IMR-90 (cell line): Measurements from ENCODE around the gene EHD4. TPM values are rescaled to one million over a fixed set of nuclear protein-coding genes. Genes with fewer than 3 reads are reported as not detected.

Source experiments
- ATAC-seq: fragments of 200-7000 bp; cut with Tn5 transposase; 2 replicates; pipeline ENCODE4 v1.9.1; 2020; ENCODE audit warnings: low read depth, mild to moderate bottlenecking, moderate library complexity
- BruUV-seq: library from RNA; stranded (reverse); fragments of 400-500 nt; replicated peaks from 2 replicates; lab custom pipeline; 2021; lab: Mats Ljungman, UMichigan
- CTCF ChIA-PET: fragments of 300-600 bp; formaldehyde crosslinking; extraction: SDS; loops from one replicate; lab custom pipeline; 2021; ENCODE audit warnings: antibody characterized with exemption; lab: Yijun Ruan, JAX
- POLR2A ChIA-PET: fragments of 300-600 bp; sonication (Branson Sonifier 250); formaldehyde crosslinking; loops from one replicate; lab custom pipeline; 2022; ENCODE audit warnings: antibody characterized with exemption; ENCODE audit not compliant: unreplicated experiment; lab: Charles Lee
- DNase-seq: peaks from one replicate; pipeline ENCODE4 v3.0.0; 2013
- H2AFZ ChIP-seq: replicated peaks from 2 replicates; pipeline ENCODE3; 2013; ENCODE audit warnings: low read length, mild to moderate bottlenecking; ENCODE audit not compliant: poor library complexity
- H2AK5ac ChIP-seq: 2 replicates; pipeline ENCODE4 v1.6.1; 2013; ENCODE audit warnings: low read depth, low read length, inconsistent platforms
- H2AK9ac ChIP-seq: replicated peaks from 2 replicates; pipeline ENCODE3; 2013; ENCODE audit warnings: mild to moderate bottlenecking, low read depth, low read length, moderate library complexity; ENCODE audit not compliant: poor library complexity
- H2BK120ac ChIP-seq: 2 replicates; pipeline ENCODE4 v1.6.1; 2013; ENCODE audit warnings: low read depth, low read length, inconsistent platforms
- H2BK15ac ChIP-seq: 3 replicates; pipeline ENCODE4 v1.6.1; 2013; ENCODE audit warnings: low read depth, low read length, inconsistent platforms
- H2BK20ac ChIP-seq: 2 replicates; pipeline ENCODE4 v1.6.1; 2013; ENCODE audit warnings: low read depth, mild to moderate bottlenecking, inconsistent platforms, low read length, moderate library complexity
- H2BK5ac ChIP-seq: 2 replicates; pipeline ENCODE4 v1.6.1; 2013; ENCODE audit warnings: mild to moderate bottlenecking, low read depth, low read length, inconsistent platforms; ENCODE audit not compliant: poor library complexity, severe bottlenecking
- H3K14ac ChIP-seq: replicated peaks from 2 replicates; pipeline ENCODE4 v1.6.1; 2013; ENCODE audit warnings: low read depth, low read length, inconsistent platforms
- H3K18ac ChIP-seq: 2 replicates; pipeline ENCODE4 v1.6.1; 2013; ENCODE audit warnings: low read depth, low read length, control low read depth
- H3K23ac ChIP-seq: 2 replicates; pipeline ENCODE4 v1.6.1; 2013; ENCODE audit warnings: low read depth, low read length, inconsistent platforms
- H3K27ac ChIP-seq: 2 replicates; pipeline ENCODE4 v1.5.1; 2013; ENCODE audit warnings: mild to moderate bottlenecking, control low read depth, low read length; ENCODE audit not compliant: insufficient read depth
- H3K27me3 ChIP-seq: 2 replicates; pipeline ENCODE4 v1.6.1; 2013; ENCODE audit warnings: low read length; ENCODE audit not compliant: control insufficient read depth, insufficient read depth
- H3K36me3 ChIP-seq: 2 replicates; pipeline ENCODE4 v1.6.1; 2013; ENCODE audit warnings: low read length, mixed read lengths; ENCODE audit not compliant: control insufficient read depth, insufficient read depth
- H3K4ac ChIP-seq: 2 replicates; pipeline ENCODE4 v1.6.1; 2013; ENCODE audit warnings: low read depth, low read length, inconsistent platforms
- H3K4me1 ChIP-seq: 2 replicates; pipeline ENCODE4 v1.6.1; 2013; ENCODE audit warnings: low read length, mixed read lengths; ENCODE audit not compliant: control insufficient read depth, insufficient read depth
- H3K4me2 ChIP-seq: 2 replicates; pipeline ENCODE4 v1.6.1; 2013; ENCODE audit warnings: low read depth, mild to moderate bottlenecking, control low read depth, low read length, moderate library complexity
- H3K4me3 ChIP-seq: 2 replicates; pipeline ENCODE4 v1.5.1; 2013; ENCODE audit warnings: low read depth, mild to moderate bottlenecking, control low read depth, low read length, moderate library complexity; ENCODE audit not compliant: insufficient read depth
- H3K56ac ChIP-seq: 2 replicates; pipeline ENCODE4 v1.6.1; 2013; ENCODE audit warnings: low read length, inconsistent platforms; ENCODE audit not compliant: insufficient read depth; ENCODE audit errors: extremely low read depth
- H3K79me1 ChIP-seq, 2 experiments: 2 replicates each; pipeline ENCODE4 v1.6.1; 2013; ENCODE audit warnings: low read length in 2 of 2, inconsistent platforms in 1 of 2, low read depth in 1 of 2
- H3K9ac ChIP-seq: 2 replicates; pipeline ENCODE4 v1.6.1; 2013; ENCODE audit warnings: low read depth, low read length, control low read depth
- H3K9me1 ChIP-seq: 2 replicates; pipeline ENCODE4 v1.6.1; 2013; ENCODE audit warnings: low read length, inconsistent platforms; ENCODE audit not compliant: insufficient read depth
- H3K9me3 ChIP-seq: 2 replicates; pipeline ENCODE4 v1.6.1; 2013; ENCODE audit warnings: low read length; ENCODE audit not compliant: control insufficient read depth, insufficient read depth
- H4K20me1 ChIP-seq: 2 replicates; pipeline ENCODE4 v1.6.1; 2013; ENCODE audit warnings: low read length, inconsistent platforms; ENCODE audit not compliant: insufficient read depth
- H4K5ac ChIP-seq: 2 replicates; pipeline ENCODE4 v1.6.1; 2013; ENCODE audit warnings: mild to moderate bottlenecking, low read depth, low read length, control low read depth
- H4K8ac ChIP-seq, 2 experiments: 2 replicates each; pipeline ENCODE4 v1.6.1; 2013; ENCODE audit warnings: low read depth in 2 of 2, low read length in 2 of 2, control low read depth in 1 of 2, inconsistent platforms in 1 of 2
- H4K91ac ChIP-seq: 2 replicates; pipeline ENCODE4 v1.6.1; 2013; ENCODE audit warnings: low read depth, low read length, inconsistent platforms; ENCODE audit not compliant: insufficient read depth
- CEBPB ChIP-seq: IDR thresholded peaks from 2 replicates; pipeline ENCODE4 v1.6.1; 2012; ENCODE audit warnings: low read depth, low read length, improper control_type of control experiment
- MAFK ChIP-seq: IDR thresholded peaks from 2 replicates; pipeline ENCODE4 v1.6.1; 2012; ENCODE audit warnings: low read depth, low read length, improper control_type of control experiment
- NFE2L2 ChIP-seq: fragments of 150-350 bp; IDR thresholded peaks from 2 replicates; pipeline ENCODE4 v1.6.1; 2016; ENCODE audit warnings: low read depth, mild to moderate bottlenecking, low read length
- POLR2A ChIP-seq: IDR thresholded peaks from 2 replicates; pipeline ENCODE4 v1.6.1; 2012; ENCODE audit warnings: mild to moderate bottlenecking, low read depth, low read length
- RFX5 ChIP-seq: IDR thresholded peaks from 2 replicates; pipeline ENCODE4 v1.8.0; 2012; ENCODE audit warnings: low read depth, mild to moderate bottlenecking, low read length, moderate library complexity
- WGBS, 2 experiments: methylation state at CpG; one replicate each; pipeline versions ENCODE4 v1.1.5 to v1.1.7; 2013; ENCODE audit warnings: missing lambda C conversion rate in 2 of 2; ENCODE audit not compliant: insufficient read length in 1 of 2; ENCODE audit errors: extremely low coverage in 2 of 2; 5-methylcytosine and 5-hydroxymethylcytosine counted together
- dilution Hi-C: fragments of 300-500 bp; cut with HindIII; formaldehyde crosslinking; loops from one replicate; pipeline ENCODE4 v1.14.3; 2018; ENCODE audit warnings: low sequenced_read_pairs; ENCODE audit not compliant: unreplicated experiment
- in situ Hi-C: fragments of 300-500 bp; cut with MboI; formaldehyde crosslinking; loops from 3 replicates; pipeline ENCODE4 v1.14.3; 2019; ENCODE audit warnings: low sequenced_read_pairs, inconsistent platforms, mixed read lengths
- intact Hi-C: fragments of 100-400 bp; cut with micrococcal nuclease; formaldehyde crosslinking; loops from 2 replicates; pipeline ENCODE4 v1.10.0; 2022
- polyA plus RNA-seq, 3 experiments: library from polyadenylated mRNA; depleted of rRNA; stranded (reverse); fragments of >200 nt; gene quantifications; 2 replicates each; pipeline ENCODE4 v1.2.3, GENCODE V29; 2012; ENCODE audit warnings: low replicate concordance in 1 of 3
- total RNA-seq: library from RNA; depleted of rRNA; stranded (reverse); fragments of >200 nt; gene quantifications from 2 replicates; pipeline ENCODE4 v1.2.3, GENCODE V29; 2012
- TF ChIP-seq, protein P1 (sequence below): conservative IDR thresholded peaks from 2 replicates; pipeline ENCODE4 v1.5.1; 2012; ENCODE audit warnings: mild to moderate bottlenecking, low read depth, low read length, improper control_type of control experiment

The EHD4 gene
- total and polyA plus RNA-seq, 2 of the 4 experiments (the other 2 are of a cell fraction) = 21.0 to 29.0 TPM

DNA sequence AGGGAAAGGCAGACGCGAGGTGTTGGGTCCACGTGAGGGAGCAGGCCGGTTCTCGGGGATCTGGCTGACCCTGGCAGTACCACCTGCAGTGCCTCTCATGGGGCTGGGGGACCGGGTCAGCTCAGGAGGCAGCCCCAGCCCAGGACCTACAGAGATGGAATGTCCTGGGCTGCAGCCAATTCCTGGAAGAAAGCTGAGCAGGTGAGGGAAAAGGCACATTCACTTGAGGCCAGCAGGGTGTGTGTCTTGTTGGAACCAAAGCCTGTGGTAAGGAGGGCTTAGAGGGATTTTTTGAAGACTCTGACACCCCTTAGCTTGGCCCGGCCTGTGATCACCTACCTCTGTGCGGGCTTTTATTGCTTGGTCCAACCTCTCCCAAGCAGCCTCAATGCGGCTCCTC is 117.9 kb downstream of the EHD4 start:
- in situ Hi-C loops (no loop called here), intact Hi-C loops (no loop called here), dilution Hi-C loops (no loop called here)
- no peak overlapping the region for H3K9ac ChIP-seq
- H3K4ac ChIP-seq = no peak overlapping the region
- H3K14ac ChIP-seq = no peak overlapping the region
- no peak overlapping the region for H2BK5ac ChIP-seq
- H3K36me3 ChIP-seq = no peaks in the 10 kb centered on the region
- H2BK20ac ChIP-seq = no peak overlapping the region
- no peaks in the 10 kb centered on the region for H3K9me1 ChIP-seq
- H4K8ac ChIP-seq = no peak overlapping the region
- H3K4me2 ChIP-seq = no peak overlapping the region
- H4K91ac ChIP-seq = no peak overlapping the region
- no peak overlapping the region for H2BK120ac ChIP-seq
- no peak overlapping the region for H3K4me3 ChIP-seq
- TF ChIP-seq MAFK = no peak
- no peak for TF ChIP-seq RFX5
- TF ChIP-seq, protein P1, sequence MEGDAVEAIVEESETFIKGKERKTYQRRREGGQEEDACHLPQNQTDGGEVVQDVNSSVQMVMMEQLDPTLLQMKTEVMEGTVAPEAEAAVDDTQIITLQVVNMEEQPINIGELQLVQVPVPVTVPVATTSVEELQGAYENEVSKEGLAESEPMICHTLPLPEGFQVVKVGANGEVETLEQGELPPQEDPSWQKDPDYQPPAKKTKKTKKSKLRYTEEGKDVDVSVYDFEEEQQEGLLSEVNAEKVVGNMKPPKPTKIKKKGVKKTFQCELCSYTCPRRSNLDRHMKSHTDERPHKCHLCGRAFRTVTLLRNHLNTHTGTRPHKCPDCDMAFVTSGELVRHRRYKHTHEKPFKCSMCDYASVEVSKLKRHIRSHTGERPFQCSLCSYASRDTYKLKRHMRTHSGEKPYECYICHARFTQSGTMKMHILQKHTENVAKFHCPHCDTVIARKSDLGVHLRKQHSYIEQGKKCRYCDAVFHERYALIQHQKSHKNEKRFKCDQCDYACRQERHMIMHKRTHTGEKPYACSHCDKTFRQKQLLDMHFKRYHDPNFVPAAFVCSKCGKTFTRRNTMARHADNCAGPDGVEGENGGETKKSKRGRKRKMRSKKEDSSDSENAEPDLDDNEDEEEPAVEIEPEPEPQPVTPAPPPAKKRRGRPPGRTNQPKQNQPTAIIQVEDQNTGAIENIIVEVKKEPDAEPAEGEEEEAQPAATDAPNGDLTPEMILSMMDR = no peak
- no peak for TF ChIP-seq NFE2L2
- TF ChIP-seq POLR2A = no peak
- TF ChIP-seq CEBPB = no peak
- no peak overlapping the region for H3K23ac ChIP-seq
- CTCF ChIA-PET = no interaction called here
- no CpG with 5 or more reads among the region's 9 CpGs for WGBS, 2 experiments
- H2AK5ac ChIP-seq = no peak overlapping the region
- H3K27ac ChIP-seq = no peak overlapping the region
- H4K5ac ChIP-seq = no peak overlapping the region
- H2BK15ac ChIP-seq = no peak overlapping the region
- no TSS peak for BruUV-seq
- no peak overlapping the region for H2AFZ ChIP-seq
- POLR2A ChIA-PET = no interaction called here
- no peaks in the 10 kb centered on the region for H3K79me1 ChIP-seq
- no peaks in the 10 kb centered on the region for H3K4me1 ChIP-seq
- no peak for DNase-seq
- H3K56ac ChIP-seq = no peak overlapping the region
- peaks cover 23% of the 10 kb centered on the region; the same call in 1 of the 2 replicates for H3K27me3 ChIP-seq
- H3K9me3 ChIP-seq = no peaks in the 10 kb centered on the region
- H2AK9ac ChIP-seq = no peak overlapping the region
- no peak for ATAC-seq
- H4K20me1 ChIP-seq = no peaks in the 10 kb centered on the region
- H3K18ac ChIP-seq = no peak overlapping the region
